Gastroesophageal sphincter (tissue), 4 donors: ENCODE results near the gene QPRT. TPM values are rescaled to one million over a fixed set of nuclear protein-coding genes. Genes with fewer than 3 reads are reported as not detected.

Experiments
- ATAC-seq: fragments of 150-250 bp; one replicate; pipeline ENCODE4 v1.9.1; 2016; ENCODE audit warnings: mild to moderate bottlenecking, moderate library complexity
- H3K27ac ChIP-seq, 4 donors: fragments of 200-600 bp; sonication (generic) in 3 of 4; 1 replicate in 3 of 4; 2 replicates in 1 of 4; pipeline ENCODE4 v1.5.1; 2016 to 2019
- H3K27me3 ChIP-seq: fragments of 200-600 bp; sonication (generic); one replicate; pipeline ENCODE4 v1.5.1; 2019
- H3K36me3 ChIP-seq, 2 donors: fragments of 200-600 bp; sonication (generic); one replicate each; pipeline ENCODE4 v1.5.1; 2019; ENCODE audit warnings: control low read depth in 1 of 2
- H3K4me1 ChIP-seq, 3 donors: fragments of 200-600 bp; sonication (generic); 1 replicate in 2 of 3; 2 replicates in 1 of 3; pipeline ENCODE4 v1.5.1; 2016 to 2019; ENCODE audit warnings: control low read depth in 2 of 3
- H3K4me3 ChIP-seq, 2 donors: fragments of 200-600 bp; sonication (generic); one replicate each; pipeline ENCODE4 v1.5.1; 2019; ENCODE audit warnings: mild to moderate bottlenecking in 1 of 2, moderate library complexity in 1 of 2
- H3K9me3 ChIP-seq, 3 donors: fragments of 200-600 bp; sonication (generic); one replicate each; pipeline ENCODE4 v1.5.1; 2017 to 2019; ENCODE audit warnings: control low read depth in 2 of 3
- EP300 ChIP-seq: sonication (generic); formaldehyde crosslinking; IDR thresholded peaks from one replicate; pipeline ENCODE4 v1.6.1; 2017; ENCODE audit warnings: antibody characterized with exemption, mild to moderate bottlenecking
- POLR2A ChIP-seq, 2 donors: fragments of 450-650 bp; IDR thresholded peaks; one replicate each; pipeline ENCODE4 v1.6.1; 2017; ENCODE audit warnings: antibody characterized with exemption in 2 of 2, mild to moderate bottlenecking in 2 of 2, moderate library complexity in 1 of 2
- POLR2AphosphoS5 ChIP-seq: sonication (generic); formaldehyde crosslinking; IDR thresholded peaks from one replicate; pipeline ENCODE4 v1.6.1; 2017; ENCODE audit warnings: antibody characterized with exemption
- WGBS, 2 donors: methylation state at CpG; one replicate each; pipeline ENCODE4 v1.1.5; 2018; ENCODE audit warnings: low coverage in 1 of 2; 5-methylcytosine and 5-hydroxymethylcytosine counted together
- total RNA-seq, 4 donors: library from RNA; depleted of rRNA; stranded (reverse); fragments of >200 nt; gene quantifications; one replicate each; pipeline ENCODE4 v1.1.0, GENCODE V29; 2016
- TF ChIP-seq, protein P1 (sequence below), 4 experiments: fragments of 200-600 bp in 2 of 4; fragments of 450-650 bp in 2 of 4; sonication (generic) in 1 of 4; IDR thresholded peaks; one replicate each; pipeline ENCODE4 v1.5.1; 2017 to 2019; ENCODE audit warnings: antibody characterized with exemption in 4 of 4, mild to moderate bottlenecking in 2 of 4, moderate library complexity in 2 of 4

The QPRT gene
- total RNA-seq, 4 donors from 2014 or later, result 0.62 to 6.7 (median 4.3) TPM

DNA sequence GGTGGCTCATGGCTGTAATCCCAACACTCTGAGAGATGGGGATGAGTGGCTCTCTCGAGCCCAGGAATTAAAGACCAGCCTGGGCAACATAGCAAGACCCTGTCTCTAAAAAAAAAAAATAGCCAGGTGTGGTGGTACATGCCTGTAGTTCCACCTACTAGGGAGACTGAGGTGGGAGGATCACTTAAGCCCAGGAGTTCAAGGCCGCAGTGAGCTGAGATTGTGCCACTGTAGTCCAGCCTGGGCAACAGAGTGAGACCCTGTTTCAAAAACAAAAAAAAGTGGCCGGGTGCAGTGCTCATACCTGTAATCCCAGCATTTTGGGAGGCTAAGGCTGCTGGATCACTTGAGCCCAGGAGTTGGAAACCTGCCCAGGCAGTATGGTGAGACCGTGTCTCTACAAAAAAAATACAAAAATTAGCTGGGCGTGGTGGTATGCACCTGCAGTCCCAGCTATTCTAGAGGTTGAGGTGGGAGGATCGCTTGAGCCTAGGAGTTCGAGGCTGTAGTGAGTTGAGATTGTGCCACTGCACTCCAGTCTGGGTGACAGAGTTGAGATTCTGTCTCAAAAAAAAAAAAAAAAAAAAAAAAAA, 63.8 kb downstream of the QPRT start:
- 73 to 88% methylated on average over 3 to 7 of the region's 7 CpGs for WGBS, 2 donors
- ATAC-seq, result no peak
- peaks cover 0 to 11% (median 0%) of the 10 kb centered on the region in 3 donors for H3K9me3 ChIP-seq
- no peaks in the 10 kb centered on the region for H3K36me3 ChIP-seq
- no peaks in the 10 kb centered on the region for H3K4me1 ChIP-seq
- peaks cover 22% of the 10 kb centered on the region for H3K27me3 ChIP-seq
- no peak overlapping the region for H3K4me3 ChIP-seq
- no peak overlapping the region for H3K27ac ChIP-seq
- no peak for TF ChIP-seq POLR2A (IDR thresholded peaks at IDR 0.05)
- TF ChIP-seq EP300, result no peak
- no peak for TF ChIP-seq POLR2AphosphoS5
- TF ChIP-seq, protein P1, sequence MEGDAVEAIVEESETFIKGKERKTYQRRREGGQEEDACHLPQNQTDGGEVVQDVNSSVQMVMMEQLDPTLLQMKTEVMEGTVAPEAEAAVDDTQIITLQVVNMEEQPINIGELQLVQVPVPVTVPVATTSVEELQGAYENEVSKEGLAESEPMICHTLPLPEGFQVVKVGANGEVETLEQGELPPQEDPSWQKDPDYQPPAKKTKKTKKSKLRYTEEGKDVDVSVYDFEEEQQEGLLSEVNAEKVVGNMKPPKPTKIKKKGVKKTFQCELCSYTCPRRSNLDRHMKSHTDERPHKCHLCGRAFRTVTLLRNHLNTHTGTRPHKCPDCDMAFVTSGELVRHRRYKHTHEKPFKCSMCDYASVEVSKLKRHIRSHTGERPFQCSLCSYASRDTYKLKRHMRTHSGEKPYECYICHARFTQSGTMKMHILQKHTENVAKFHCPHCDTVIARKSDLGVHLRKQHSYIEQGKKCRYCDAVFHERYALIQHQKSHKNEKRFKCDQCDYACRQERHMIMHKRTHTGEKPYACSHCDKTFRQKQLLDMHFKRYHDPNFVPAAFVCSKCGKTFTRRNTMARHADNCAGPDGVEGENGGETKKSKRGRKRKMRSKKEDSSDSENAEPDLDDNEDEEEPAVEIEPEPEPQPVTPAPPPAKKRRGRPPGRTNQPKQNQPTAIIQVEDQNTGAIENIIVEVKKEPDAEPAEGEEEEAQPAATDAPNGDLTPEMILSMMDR (IDR thresholded peaks at IDR 0.05), result no peak

- Histone ChIP-seq H3K27me3 (peaks cover 22% of the 10 kb centered on the region), H3K27ac (no peak overlapping the region), H3K36me3 (no peaks in the 10 kb centered on the region), H3K4me3 (no peak overlapping the region), H3K9me3 (peaks cover 0 to 5% (median 0%) of the 10 kb centered on the region in 3 donors), H3K4me1 (no peaks in the 10 kb centered on the region)
- TF ChIP-seq, protein P1 (IDR thresholded peaks at IDR 0.05), result no peak
- TF ChIP-seq EP300 (no peak), POLR2A (IDR thresholded peaks at IDR 0.05) (no peak), POLR2AphosphoS5 (no peak)
- ATAC-seq, result no peak
- 83% methylated on average over 2 of the region's 5 CpGs; no CpG with 5 or more reads in 1 of the 2 donors for WGBS, 2 donors
Measured at GRCh38 chr16:29743475-29743826, 64.5 kb downstream of the QPRT start.

DNA sequence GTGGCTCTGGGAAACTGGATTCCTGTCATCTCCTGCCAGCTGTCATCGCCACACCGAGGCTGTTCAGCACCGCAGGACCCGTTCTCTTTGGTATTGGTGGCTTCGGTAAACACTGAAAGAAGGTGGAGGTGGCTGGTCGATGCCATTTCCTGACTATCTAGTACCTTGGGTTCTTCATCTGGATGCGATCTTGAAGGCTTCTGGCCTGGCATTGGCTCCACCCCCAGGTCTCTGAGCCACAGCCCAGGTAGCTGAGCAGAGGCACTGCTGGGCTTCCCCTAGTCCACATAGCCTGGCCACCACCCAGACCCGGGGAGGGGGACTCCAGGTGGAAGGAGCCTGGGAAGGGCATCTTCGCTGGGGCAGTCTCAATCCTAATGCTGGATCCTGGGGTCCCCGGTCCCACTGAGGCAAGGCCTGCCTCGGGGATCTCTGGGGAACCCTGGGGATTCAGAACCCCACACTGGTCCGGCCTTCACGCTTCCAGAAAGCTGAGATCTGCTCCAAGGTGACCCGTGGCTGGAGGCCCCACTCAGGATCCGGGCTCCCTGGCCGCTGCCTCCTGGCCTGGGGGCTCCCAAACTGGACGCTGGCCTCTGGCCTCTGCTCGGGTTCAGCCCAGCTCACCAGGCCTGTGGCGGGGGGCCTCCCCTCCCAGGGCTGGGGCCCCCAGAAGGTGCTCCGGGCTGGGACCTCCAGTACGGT, 65.0 kb downstream of the QPRT start:
- H3K4me1 ChIP-seq, result no peaks in the 10 kb centered on the region
- H3K9me3 ChIP-seq, result no peaks in the 10 kb centered on the region
- H3K36me3 ChIP-seq, result no peaks in the 10 kb centered on the region
- TF ChIP-seq POLR2A (IDR thresholded peaks at IDR 0.05), result no peak
- TF ChIP-seq EP300, result no peak
- no peak for TF ChIP-seq POLR2AphosphoS5
- TF ChIP-seq, protein P1 (IDR thresholded peaks at IDR 0.05), result no peak
- peak overlapping the region in 1 of 2 donors; percentile 42 for H3K4me3 ChIP-seq
- H3K27ac ChIP-seq, result peak overlapping the region in 1 of 4 donors; percentile 4
- WGBS, 2 donors, result 87 to 93% methylated on average over 3 of the region's 21 CpGs
- ATAC-seq, result no peak
- peaks cover 22% of the 10 kb centered on the region for H3K27me3 ChIP-seq

GRCh38 chr16:29744541-29745101, 65.6 kb downstream of the QPRT start:
- Histone ChIP-seq H3K4me3 (peak overlapping the region in 1 of 2 donors; percentile 42), H3K27me3 (peaks cover 22% of the 10 kb centered on the region), H3K27ac (peak overlapping the region in 1 of 4 donors; percentile 4), H3K36me3 (no peaks in the 10 kb centered on the region), H3K9me3 (no peaks in the 10 kb centered on the region), H3K4me1 (no peaks in the 10 kb centered on the region)
- 87% methylated on average over 5 of the region's 20 CpGs; no CpG with 5 or more reads in 1 of the 2 donors for WGBS, 2 donors
- no peak for ATAC-seq
- TF ChIP-seq POLR2A (IDR thresholded peaks at IDR 0.05), result no peak
- TF ChIP-seq, protein P1 (IDR thresholded peaks at IDR 0.05), result no peak
- no peak for TF ChIP-seq EP300
- TF ChIP-seq POLR2AphosphoS5, result no peak
